HFFc6 (cell line): ENCODE data around the gene BFSP2. TPM values are rescaled to one million over a fixed set of nuclear protein-coding genes. Genes with fewer than 3 reads are reported as not detected.

Experiments used
- DNase-seq: peaks from one replicate; pipeline ENCODE4 v3.0.0-alpha.2; 2018
- H3K27ac Mint-ChIP-seq: 2 replicates; pipeline ENCODE4 v1.8.0; 2020; ENCODE audit warnings: mild to moderate bottlenecking, mixed read lengths
- H3K27me3 Mint-ChIP-seq: 2 replicates; pipeline ENCODE4 v1.8.0; 2021; ENCODE audit warnings: mild to moderate bottlenecking, moderate library complexity, mixed read lengths; ENCODE audit not compliant: insufficient read depth
- H3K36me3 Mint-ChIP-seq: 2 replicates; pipeline ENCODE4 v1.8.0; 2021; ENCODE audit warnings: low read depth, mixed read lengths
- H3K4me1 Mint-ChIP-seq: 2 replicates; pipeline ENCODE4 v1.8.0; 2020; ENCODE audit warnings: low read depth, mixed read lengths
- H3K4me3 Mint-ChIP-seq: 2 replicates; pipeline ENCODE4 v1.8.0; 2020; ENCODE audit warnings: mild to moderate bottlenecking, moderate library complexity, mixed read lengths
- H3K9me3 Mint-ChIP-seq: 2 replicates; pipeline ENCODE4 v1.8.0; 2020; ENCODE audit warnings: mild to moderate bottlenecking, mixed read lengths
- total RNA-seq, 6 experiments: library from RNA; stranded (reverse); fragmentation: NEBNext Ultra II Directional; extraction: Animal tissue kit (Norgen Biotek cat#: 25700); gene quantifications; 2 replicates in 1 of 6; 3 replicates in 5 of 6; pipeline ENCODE4 v1.2.3, GENCODE V29; 2021
- TF ChIP-seq, protein P1 (sequence below): fragments of 200-600 bp; sonication (generic); IDR thresholded peaks from 2 replicates; pipeline ENCODE4 v1.5.0; 2021; ENCODE audit warnings: antibody characterized with exemption, mild to moderate bottlenecking

The BFSP2 gene
- total RNA-seq, 6 experiments from 2014 or later: not detected

DNA sequence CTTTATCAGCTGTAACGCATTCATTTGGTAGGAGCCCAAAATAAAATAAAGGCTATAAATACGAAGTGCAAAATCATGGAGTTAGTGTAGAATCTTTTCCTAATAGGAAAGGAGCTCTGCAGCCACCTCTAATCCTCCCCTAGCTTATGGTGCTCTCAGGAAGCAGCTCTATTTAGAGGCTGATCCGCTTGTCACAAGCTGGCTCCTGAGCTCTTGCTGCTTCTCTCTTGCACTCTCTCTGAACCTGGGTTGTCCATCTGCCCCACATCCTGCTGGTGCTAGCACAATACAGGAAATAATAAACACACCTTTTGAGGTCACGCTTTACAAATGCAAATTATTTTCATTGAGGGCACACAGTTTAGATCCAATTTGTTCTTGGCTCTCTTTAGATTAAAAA lies 37.3 kb upstream of the BFSP2 start:
- Mint-ChIP-seq H3K27ac (no peak overlapping the region), H3K4me3 (no peak overlapping the region), H3K36me3 (no peaks in the 10 kb centered on the region), H3K4me1 (no peaks in the 10 kb centered on the region), H3K9me3 (no peaks in the 10 kb centered on the region), H3K27me3 (peaks cover 3% of the 10 kb centered on the region)
- TF ChIP-seq, protein P1, sequence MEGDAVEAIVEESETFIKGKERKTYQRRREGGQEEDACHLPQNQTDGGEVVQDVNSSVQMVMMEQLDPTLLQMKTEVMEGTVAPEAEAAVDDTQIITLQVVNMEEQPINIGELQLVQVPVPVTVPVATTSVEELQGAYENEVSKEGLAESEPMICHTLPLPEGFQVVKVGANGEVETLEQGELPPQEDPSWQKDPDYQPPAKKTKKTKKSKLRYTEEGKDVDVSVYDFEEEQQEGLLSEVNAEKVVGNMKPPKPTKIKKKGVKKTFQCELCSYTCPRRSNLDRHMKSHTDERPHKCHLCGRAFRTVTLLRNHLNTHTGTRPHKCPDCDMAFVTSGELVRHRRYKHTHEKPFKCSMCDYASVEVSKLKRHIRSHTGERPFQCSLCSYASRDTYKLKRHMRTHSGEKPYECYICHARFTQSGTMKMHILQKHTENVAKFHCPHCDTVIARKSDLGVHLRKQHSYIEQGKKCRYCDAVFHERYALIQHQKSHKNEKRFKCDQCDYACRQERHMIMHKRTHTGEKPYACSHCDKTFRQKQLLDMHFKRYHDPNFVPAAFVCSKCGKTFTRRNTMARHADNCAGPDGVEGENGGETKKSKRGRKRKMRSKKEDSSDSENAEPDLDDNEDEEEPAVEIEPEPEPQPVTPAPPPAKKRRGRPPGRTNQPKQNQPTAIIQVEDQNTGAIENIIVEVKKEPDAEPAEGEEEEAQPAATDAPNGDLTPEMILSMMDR: no peak
- DNase-seq: no peak

DNA sequence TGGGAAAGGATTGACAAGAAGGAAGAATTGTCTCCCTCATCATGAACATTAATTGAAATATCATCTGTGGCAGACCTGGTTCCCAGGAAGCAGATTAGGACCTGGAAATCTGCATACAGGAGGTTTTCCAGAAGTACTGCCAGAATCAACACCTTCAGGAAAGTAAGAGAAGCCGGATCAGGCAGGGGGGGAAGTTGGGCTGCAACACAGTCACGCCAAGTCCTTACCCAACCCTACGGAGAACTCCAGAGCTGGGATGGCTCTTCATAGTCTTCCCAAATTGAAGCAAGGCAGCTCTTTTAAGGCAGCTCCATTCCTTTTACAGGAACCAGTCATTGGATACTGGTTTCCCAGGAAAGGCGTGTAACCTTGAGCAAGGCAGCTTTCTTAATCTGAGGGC lies 35.2 kb upstream of the BFSP2 start:
- Mint-ChIP-seq H3K27me3 (peaks cover 5% of the 10 kb centered on the region), H3K36me3 (no peaks in the 10 kb centered on the region)

DNA sequence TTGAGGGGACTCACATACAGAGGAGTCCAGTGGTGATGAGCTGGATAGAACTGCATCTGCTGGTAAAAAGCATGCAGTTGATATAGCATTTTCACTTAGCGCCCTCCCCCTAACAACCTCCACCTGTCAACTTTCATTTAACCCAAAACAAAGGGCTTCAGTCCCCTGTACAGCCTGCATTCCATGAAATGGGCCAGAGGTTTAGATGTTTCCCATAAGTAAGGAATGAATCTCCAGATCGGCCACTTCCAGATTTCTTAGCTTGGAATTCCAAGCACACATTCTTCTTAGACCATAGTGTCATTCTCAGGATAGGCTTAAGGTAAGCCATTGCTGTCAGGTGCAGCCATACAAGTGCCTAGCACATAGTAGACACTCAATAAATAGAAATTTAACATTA lies 32.9 kb upstream of the BFSP2 start:
- Mint-ChIP-seq H3K4me1 (no peaks in the 10 kb centered on the region), H3K36me3 (no peaks in the 10 kb centered on the region), H3K4me3 (no peak overlapping the region), H3K9me3 (no peaks in the 10 kb centered on the region), H3K27ac (no peak overlapping the region), H3K27me3 (peaks cover 5% of the 10 kb centered on the region)
- TF ChIP-seq, protein P1: no peak
- no peak for DNase-seq

More for the DNA sequence above, 35.2 kb upstream of the BFSP2 start:
- Mint-ChIP-seq H3K4me3 (no peak overlapping the region), H3K4me1 (no peaks in the 10 kb centered on the region), H3K9me3 (no peaks in the 10 kb centered on the region), H3K27ac (no peak overlapping the region)
- DNase-seq: no peak
- TF ChIP-seq, protein P1: no peak

DNA sequence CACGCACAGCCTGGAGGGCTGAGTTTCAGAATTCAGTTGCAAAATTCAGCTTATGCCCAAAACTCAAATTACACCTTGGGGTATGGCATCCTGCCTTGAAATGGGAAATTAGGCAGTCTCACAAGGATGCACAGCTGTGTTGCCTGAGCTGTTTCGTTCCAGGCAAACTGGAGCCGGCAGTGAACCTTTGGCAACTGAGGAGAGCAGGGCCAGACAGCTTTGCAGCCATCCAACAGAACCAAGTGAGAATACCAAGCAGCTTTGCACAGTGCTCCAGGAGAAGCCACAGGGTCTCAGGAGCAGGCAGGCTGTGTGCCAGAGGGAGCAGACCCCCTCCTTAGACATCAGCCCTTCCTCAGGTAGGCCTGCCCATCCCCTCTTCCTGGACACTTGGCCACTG lies 32.5 kb upstream of the BFSP2 start:
- TF ChIP-seq, protein P1: no peak
- H3K4me3 Mint-ChIP-seq: no peak overlapping the region
- DNase-seq: no peak
- no peak overlapping the region for H3K27ac Mint-ChIP-seq
- no peaks in the 10 kb centered on the region for H3K4me1 Mint-ChIP-seq
- H3K36me3 Mint-ChIP-seq: no peaks in the 10 kb centered on the region
- H3K27me3 Mint-ChIP-seq: peaks cover 5% of the 10 kb centered on the region
- no peaks in the 10 kb centered on the region for H3K9me3 Mint-ChIP-seq

DNA sequence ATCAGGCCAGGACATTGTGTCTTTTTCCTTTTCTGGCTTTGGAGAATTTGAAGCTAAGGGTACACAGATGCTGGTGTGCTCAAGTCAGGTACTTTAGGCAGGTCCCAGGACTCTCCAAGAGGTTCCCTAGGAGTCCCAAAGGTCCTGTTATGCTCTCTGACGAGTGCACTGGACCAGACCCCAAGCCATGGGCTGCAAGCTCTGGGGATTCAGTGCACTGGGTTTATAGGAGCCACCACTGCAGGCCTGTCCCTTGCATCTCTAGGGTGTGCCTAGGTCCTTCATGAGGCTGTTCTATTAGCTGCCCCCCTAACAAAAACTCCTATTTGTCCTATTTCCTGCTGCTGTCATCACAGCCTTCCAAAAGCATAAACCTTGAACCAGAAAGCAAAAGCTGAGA lies 31.9 kb upstream of the BFSP2 start:
- H3K4me3 Mint-ChIP-seq: no peak overlapping the region
- no peak for DNase-seq
- no peaks in the 10 kb centered on the region for H3K4me1 Mint-ChIP-seq
- peaks cover 2% of the 10 kb centered on the region for H3K27me3 Mint-ChIP-seq
- TF ChIP-seq, protein P1: no peak
- no peaks in the 10 kb centered on the region for H3K36me3 Mint-ChIP-seq
- no peaks in the 10 kb centered on the region for H3K9me3 Mint-ChIP-seq
- no peak overlapping the region for H3K27ac Mint-ChIP-seq
